Stimulated activated naive CD8-positive, alpha-beta T cell treated with anti-CD3 and anti-CD28 coated beads, Interleukin-15, Interleukin-2, amounts not matched to agents 100 U/mL and 50 U/mL, for 24 hours (primary cell): ENCODE measurements around the gene RBM20.
"Not testable (repeated sequence)": the region's sequence is repeated elsewhere in the genome, so short reads cannot be mapped to it uniquely, and the experiment has no call there.

Experiments
- ATAC-seq: fragments of 150-1000 bp; cut with Tn5 transposase; one replicate; pipeline ENCODE4 v1.10.0; 2021
- DNase-seq: peaks from one replicate; pipeline ENCODE4 v3.0.0; 2021

Gene RBM20

DNA sequence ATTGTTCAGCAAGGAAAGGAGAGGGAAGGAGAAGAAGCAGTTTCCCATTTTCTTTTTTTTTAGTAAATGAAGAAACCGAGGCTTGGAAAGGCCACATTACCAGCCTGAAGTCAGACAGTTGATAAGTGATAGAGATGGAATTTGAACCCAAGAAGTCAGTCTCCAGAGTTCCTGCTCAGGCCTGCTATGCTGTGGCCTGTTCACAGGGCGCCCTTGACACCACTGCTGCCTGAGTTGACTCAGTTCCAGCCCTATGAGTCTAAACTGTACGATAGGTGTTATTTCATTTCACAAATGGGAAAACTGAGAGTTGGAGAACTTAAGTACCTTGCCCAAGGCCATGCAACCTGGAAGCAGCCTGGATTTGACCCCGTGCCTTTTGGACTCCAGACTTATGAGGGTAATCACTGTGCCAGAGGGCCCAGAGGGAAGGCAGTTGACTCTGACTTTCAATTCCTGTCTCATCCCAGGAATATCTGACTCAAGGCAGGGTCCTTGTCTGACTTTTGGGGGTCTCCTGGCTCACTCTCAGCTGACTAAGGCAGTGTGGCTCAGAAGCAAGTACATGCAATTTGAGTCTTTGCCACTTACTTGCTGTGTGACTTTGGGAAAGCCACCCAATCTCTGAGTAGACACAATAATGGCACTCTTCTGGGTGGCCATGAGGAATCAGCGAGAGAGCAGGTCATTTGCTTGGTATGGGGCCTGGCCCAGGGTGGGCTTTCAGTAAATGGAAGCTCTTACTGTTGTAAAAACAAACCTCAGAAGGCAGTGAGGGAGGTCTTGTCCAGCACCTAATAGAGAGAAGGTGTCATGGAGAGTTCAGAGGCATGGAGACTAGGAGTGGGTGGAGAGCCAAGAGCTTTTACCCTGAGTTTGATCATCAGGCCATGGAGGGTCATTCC, 17.9 kb upstream of the RBM20 start:
- no peak for ATAC-seq
- no peak for DNase-seq

DNA sequence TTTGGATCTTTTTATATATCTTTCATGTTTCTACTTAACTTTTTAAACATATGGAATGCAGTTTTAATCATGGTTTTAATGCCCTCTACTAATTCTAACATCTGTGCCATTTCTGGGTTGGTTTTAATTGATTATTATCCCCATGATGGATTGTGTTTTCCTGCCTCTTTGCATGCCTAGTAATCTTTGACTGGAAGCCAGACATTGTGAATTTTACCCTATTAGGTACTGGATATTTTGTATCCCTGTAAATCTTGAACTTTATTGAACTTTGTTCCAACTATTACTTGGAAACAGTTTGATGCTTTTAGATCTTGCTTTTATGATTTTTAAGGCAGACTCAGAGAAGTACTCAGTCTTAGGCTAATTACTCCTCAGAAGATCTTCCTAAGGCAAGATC, 16.0 kb upstream of the RBM20 start:
- DNase-seq: no peak
- no peak for ATAC-seq

GRCh38 chr10:110629680-110630191, 14.4 kb upstream of the RBM20 start:
- DNase-seq (no peak), ATAC-seq (no peak)

DNA sequence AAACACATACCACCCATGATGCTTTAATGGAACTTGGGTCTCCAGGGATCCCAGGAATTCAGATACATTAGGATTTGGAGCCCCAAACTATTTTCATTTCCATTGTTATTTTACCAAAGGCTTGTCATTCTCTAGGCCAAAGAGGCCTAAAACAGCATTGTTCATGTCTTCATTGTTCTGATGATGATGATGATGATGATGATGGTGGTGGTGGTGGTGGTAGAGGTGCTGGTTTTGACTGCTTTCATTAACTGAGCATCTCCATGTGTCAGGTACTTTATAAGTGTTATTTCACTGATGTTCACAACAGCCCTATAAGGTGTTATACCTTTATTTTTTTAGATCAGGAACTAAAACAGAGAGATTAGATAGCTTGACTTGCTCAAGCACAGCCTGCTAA, 12.2 kb upstream of the RBM20 start:
- ATAC-seq (no peak), DNase-seq (no peak)

GRCh38 chr10:110632591-110633215, 11.4 kb upstream of the RBM20 start:
- DNase-seq (no peak), ATAC-seq (no peak)

- ATAC-seq: no peak
- no peak for DNase-seq
Observed at GRCh38 chr10:110634527-110635209, 9.5 kb upstream of the RBM20 start.

DNA sequence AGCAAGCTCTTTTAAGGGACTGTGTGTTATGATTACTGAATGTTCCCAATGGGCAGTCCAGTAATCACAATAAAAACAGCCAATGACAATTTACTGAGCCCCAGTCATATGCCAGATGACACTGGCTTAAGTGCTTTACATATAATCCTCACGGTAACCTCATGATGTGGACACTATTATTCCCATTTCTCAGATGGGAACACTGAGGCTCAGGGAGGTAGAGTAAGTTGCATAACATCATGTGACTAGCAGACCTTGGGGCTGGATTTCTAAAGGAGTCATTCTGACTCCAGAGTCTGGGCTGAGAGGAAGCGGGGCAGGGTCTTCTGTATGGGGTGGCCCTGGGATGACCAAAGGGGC, 7.6 kb upstream of the RBM20 start:
- no peak for ATAC-seq
- no peak for DNase-seq

DNA sequence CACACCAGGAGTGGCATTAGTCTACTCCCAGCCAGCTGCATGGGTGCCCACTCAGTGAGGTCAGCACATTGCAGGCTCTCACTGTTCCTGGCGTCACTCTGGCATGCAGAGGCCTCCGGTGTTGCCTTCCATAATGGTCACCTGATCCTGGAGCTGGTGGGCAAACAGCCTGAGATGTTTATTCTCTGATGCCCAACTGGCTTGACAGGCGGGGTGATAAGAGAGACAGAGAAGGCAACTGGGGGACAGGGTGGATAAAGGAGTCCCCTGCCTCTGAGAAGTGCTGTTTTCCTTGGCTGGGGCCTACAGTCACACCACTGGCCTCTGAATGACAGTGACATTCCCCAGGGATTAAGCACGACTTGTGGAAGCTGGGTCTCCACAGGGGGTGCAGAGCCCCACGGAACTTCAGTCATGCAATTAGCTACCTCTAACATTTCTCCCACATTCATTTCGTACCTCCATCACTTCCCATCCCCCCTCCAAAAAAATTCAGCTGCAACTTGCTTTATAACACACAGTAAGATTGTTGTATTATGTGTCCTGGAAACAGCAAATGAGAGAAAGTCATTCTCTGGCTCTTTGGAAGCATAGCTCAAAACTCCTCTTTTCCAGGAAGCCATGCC, 7.1 kb upstream of the RBM20 start:
- ATAC-seq (no peak), DNase-seq (no peak)

GRCh38 chr10:110637558-110638053, 6.5 kb upstream of the RBM20 start:
- DNase-seq (no peak), ATAC-seq (no peak)

- DNase-seq (no peak), ATAC-seq (no peak)
Observed at GRCh38 chr10:110638319-110638718, 5.8 kb upstream of the RBM20 start.

DNA sequence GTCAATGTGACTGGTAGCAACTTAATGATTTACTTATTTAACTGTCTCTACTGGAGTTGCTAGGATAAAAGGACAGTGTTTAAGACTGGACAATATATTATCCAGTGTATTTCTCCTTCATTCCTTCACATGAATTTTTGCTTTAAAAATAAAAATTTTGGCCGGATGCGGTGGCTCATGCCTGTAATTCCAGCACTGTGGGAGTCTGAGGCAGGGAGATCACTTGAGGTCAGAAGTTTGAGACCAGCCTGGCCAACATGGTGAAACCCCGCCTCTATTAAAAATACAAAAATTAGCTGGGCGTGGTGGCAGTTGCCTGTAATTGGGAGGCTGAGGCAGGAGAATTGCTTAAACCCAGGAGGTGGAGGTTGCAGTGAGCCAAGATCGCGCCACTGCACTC, 5.1 kb upstream of the RBM20 start:
- not testable (repeated sequence) for DNase-seq, ATAC-seq

GRCh38 chr10:110639858-110640257, 4.3 kb upstream of the RBM20 start:
- ATAC-seq, DNase-seq: not testable (repeated sequence)

GRCh38 chr10:110641256-110641655, 2.9 kb upstream of the RBM20 start:
- ATAC-seq (peak; percentile 78), DNase-seq (peak; percentile 60)

DNA sequence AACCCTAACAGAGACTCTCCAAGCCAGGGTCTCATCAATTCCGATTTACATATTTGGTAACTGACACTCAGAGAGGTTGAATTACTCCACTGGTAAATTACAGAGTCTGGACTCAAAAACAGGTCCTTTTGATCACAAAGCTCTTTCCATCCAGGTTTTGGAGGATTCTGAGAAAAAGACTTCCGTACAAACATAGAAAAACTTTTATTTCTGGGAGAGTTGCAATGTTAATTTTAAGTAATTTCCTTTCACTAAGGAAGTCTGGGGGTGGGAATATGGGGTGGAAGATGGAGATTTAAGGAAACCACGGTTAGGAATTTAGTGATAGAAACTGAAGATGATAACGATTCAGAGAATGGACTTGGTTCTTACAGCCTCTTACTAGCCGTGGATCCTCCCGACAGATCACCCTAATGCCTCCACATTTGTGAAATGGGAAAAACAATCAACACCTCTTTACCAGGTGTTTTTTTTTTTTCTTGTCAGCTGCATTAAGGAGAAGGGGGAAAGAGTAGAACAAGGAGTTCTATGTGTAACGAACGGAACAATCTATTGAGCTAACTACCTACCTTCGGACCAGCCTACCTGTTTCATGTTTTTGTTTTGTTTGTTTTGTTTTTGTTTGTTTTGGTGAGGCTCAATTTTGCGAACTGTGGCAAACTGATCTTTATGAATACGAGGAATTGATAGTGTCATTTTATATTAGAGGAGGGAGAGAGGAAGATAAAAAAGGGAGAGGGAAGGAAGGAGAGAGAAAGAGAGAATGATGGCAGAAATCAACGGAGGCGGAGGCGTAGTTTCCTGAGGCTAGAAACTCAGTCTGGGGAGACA, 1.7 kb upstream of the RBM20 start:
- DNase-seq: no peak
- ATAC-seq: no peak

- DNase-seq (no peak), ATAC-seq (no peak)
Observed at GRCh38 chr10:110643035-110643652, 992 bp upstream of the RBM20 start.

DNA sequence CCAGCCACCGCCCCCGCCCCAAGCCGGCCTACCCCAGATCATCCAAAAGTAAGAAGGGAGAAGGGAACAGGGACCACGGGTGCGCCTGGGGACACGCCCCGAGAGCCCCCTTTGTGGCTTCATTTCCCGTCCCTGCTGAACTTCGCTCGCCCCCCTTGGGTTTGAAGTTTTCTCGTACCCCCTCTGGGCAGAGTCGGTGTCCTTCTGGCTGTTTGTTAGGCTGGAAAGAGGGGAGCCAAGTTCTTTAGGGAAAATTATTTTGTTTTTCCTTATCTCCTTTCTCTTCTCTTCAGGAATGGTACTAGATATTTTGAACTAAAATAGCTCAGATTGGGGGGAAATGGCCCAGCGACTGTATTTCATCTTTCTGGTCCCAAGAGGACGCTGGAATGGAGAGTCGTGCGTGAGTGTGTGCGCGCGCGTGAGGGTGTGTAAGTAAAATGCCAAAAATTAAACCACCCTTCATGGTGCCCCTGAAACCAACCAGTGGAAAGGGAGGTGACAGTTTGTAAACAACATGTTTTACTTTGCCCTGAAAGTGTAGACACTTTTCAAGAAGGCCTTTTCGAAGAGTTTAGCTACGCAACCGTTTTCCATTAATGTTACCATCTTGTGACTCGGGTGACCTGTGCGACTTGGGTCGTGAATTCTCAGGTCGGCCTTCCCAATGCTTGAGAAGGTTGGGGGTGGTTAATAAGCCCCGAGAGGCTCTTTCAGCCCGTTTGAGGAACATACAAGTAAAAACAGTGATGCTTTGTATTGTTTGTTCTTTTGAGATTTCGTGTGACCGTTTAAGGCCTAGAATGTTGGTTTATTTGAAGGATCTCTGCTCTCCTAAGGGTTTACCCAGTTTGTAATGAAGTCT, 694 bp downstream of the RBM20 start:
- no peak for ATAC-seq
- DNase-seq: no peak

GRCh38 chr10:110646417-110647135, 2.4 kb downstream of the RBM20 start:
- ATAC-seq (no peak), DNase-seq (no peak)

- no peak for ATAC-seq
- no peak for DNase-seq
Observed at GRCh38 chr10:110647136-110647430, 2.9 kb downstream of the RBM20 start.

- ATAC-seq (no peak), DNase-seq (no peak)
Observed at GRCh38 chr10:110648692-110649346, 4.7 kb downstream of the RBM20 start.
